ENCODE results near the gene RPS6KA6. TPM values are rescaled to one million over a fixed set of nuclear protein-coding genes. Genes with fewer than 3 reads are reported as not detected.

Gene RPS6KA6
- polyA plus RNA-seq, 1 of the 3 experiments (the other 2 are of a cell fraction), result 1.7 TPM

- Histone ChIP-seq H3K4me3 (ENCODE audit: low read depth in 2 of 2, low read length in 1 of 2) (no peak overlapping the region), H4K20me1 (ENCODE audit: insufficient read depth) (no peaks in the 10 kb centered on the region), H3K79me2 (ENCODE audit: insufficient read depth) (no peaks in the 10 kb centered on the region), H3K9me2 (no peaks in the 10 kb centered on the region), H3K4me2 (no peak overlapping the region), H3K9me3 (no peaks in the 10 kb centered on the region), H3K9ac (no peak overlapping the region), H3K4me1 (ENCODE audit: control insufficient read depth in 1 of 2, insufficient read depth in 2 of 2, low read depth in 1 of 2, low read length in 1 of 2) (peaks cover 0 to 5% of the 10 kb centered on the region in 2 experiments; a peak in 1 of 4 replicates), H3K36me3 (replicated peaks in 1 of 2; ENCODE audit: control insufficient read depth in 1 of 2, insufficient read depth in 2 of 2, low read length in 1 of 2) (no peaks in the 10 kb centered on the region), H3K27ac (ENCODE audit: low read depth in 2 of 2, low read length in 1 of 2) (no peak overlapping the region), H3K27me3 (ENCODE audit: insufficient read depth) (no peaks in the 10 kb centered on the region), H2AFZ (ENCODE audit: low read depth) (no peak overlapping the region), H3F3A (replicated peaks; ENCODE audit: insufficient read depth) (no peaks in the 10 kb centered on the region)
- WGBS (ENCODE audit: low lambda C conversion rate), result 36% methylated on average over 4 of the region's 4 CpGs
- CTCF ChIA-PET, result interaction anchor here (0.9 to 1.5 kb wide), 4 partner anchors 10 to 863 kb away, joined by 3 to 4 read pairs (median 4); no protein-coding TSS in a partner anchor
- POLR2A ChIA-PET, result no interaction called here
- DNase-seq, result no peak
- TF ChIP-seq FOXJ3 (CRISPR knock-in tag; IDR thresholded peaks at IDR 0.05) (no peak), EP300 (IDR thresholded peaks at IDR 0.05; ENCODE audit: borderline replicate concordance in 1 of 2, low read depth in 1 of 2, low read length in 1 of 2) (no peak), SMC3 (IDR thresholded peaks at IDR 0.05; ENCODE audit: low read depth, low read length) (no peak), CTCF (IDR thresholded peaks at IDR 0.05) (no peak), IRF3 (IDR thresholded peaks at IDR 0.05; ENCODE audit: low read depth, low read length) (no peak), RFX5 (IDR thresholded peaks at IDR 0.05; ENCODE audit: low read length) (no peak), MEF2A (IDR thresholded peaks at IDR 0.05; ENCODE audit: borderline replicate concordance, low read depth) (no peak)
Measured at GRCh38 chrX:84044051-84044450, 143.9 kb downstream of the RPS6KA6 start.

Small RNA genes within 50 kb of the gene (small RNA-seq; reads per million reads assigned to genes)
- gene MIR548I4, result 0 reads per million in 7 experiments

All from SK-N-SH (cell line).